Vagina (tissue), 2 donors: ENCODE results near the gene RUVBL1.

Source experiments
- CTCF ChIP-seq, 3 experiments: fragments of 450-650 bp in 2 of 3; fragments of 200-600 bp in 1 of 3; sonication (generic) in 1 of 3; IDR thresholded peaks; one replicate each; pipeline ENCODE4 v1.5.1; 2017 to 2019; ENCODE audit warnings: antibody characterized with exemption in 3 of 3, mild to moderate bottlenecking in 2 of 3, moderate library complexity in 2 of 3
- POLR2A ChIP-seq, 2 donors: fragments of 450-650 bp; IDR thresholded peaks; one replicate each; pipeline ENCODE4 v1.6.1; 2017; ENCODE audit warnings: antibody characterized with exemption in 2 of 2, mild to moderate bottlenecking in 2 of 2, moderate library complexity in 2 of 2

DNA sequence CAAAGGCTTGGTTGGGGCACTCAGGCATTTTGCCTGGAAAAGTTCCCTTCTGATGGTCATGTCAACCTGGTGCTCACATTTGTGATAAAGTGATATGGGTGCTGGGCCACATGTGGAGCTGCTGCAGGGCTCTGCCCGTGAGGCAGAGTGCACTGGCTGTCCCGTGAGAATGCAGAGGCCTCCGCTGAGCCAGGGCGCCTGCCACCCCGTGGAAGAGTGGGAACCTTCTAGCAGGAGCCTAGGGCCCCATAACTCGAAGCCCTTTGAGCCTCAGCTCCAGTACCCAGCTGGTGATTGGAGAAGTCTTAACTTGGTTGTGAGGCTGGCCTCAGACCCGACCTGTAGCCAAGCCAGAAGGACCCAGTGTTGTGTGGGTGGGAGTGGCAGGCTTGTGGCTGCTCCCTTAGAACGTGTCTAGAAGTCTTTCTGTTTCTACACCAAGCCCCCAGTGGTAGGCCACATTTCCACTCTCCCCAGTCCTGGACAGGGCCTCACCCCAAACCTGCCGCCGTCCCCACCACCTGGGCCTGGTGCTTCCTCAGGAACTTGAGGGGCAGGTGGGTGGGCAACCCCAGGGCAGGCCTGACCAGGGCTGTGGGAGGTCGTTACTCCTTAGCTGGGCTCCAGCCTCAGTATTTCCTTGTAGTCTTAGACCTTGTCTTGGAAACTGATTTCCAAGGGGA lies 51.7 kb downstream of the RUVBL1 start:
- TF ChIP-seq POLR2A (IDR thresholded peaks at IDR 0.05), result no peak
- TF ChIP-seq CTCF (IDR thresholded peaks at IDR 0.05), result no peak
